Stimulated activated CD4-positive, alpha-beta T cell treated with anti-CD3 and anti-CD28 coated beads, Interleukin-4, amount 100 ng/mL, for 24 hours (primary cell): ENCODE measurements around the gene SLC11A2.

Experiments used
- DNase-seq: peaks from one replicate; pipeline ENCODE4 v3.0.0-alpha.2; 2020

The SLC11A2 gene

DNA sequence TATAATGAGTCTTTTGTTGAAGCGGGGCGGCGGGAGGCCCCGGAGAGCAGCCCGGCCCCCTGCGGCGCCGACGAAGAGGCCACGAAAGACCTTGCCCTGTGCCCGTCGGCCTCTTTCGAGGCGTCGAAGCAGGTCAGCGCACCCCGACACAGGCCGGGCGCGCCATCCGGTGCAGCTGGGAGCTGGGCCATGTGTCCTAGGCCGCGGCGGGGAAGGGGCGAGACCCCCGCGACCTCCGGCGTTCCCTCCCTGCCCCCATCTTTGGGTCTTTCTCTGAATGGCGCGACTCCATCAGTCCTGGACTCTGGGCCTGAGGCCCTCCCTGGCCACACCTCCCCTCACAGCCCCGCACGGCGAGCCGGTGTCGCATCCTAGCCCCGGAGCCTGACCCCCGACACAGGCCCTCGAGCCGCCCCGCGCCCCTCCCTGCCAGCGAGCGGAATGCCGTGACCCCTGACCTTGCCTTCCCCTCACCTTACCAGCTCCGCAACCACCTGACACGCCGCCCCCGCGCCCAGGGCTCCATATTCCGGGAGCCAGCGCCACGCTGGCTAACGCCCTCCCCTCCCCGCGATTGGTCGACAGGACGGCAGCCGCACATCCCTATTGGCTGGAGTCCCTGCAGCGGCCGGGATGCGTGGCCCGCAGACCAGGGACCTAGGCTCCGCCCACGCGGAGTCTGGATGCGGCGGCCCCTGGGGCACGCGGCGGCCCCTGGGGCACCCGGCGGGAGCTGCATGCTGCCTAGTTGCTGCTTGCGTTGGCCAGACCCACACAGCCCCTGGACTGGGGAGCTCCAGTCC lies at the start of gene SLC11A2:
SLC11A2 (minus strand) TSS at position 549 of the 803 bp plus-strand sequence. CDS start 15,656 bp downstream, outside the sequence.
- peak; percentile 94 for DNase-seq

- DNase-seq, result no peak
These were observed 49.2 kb upstream of the SLC11A2 start for GRCh38 chr12:51075390-51075789.

DNA sequence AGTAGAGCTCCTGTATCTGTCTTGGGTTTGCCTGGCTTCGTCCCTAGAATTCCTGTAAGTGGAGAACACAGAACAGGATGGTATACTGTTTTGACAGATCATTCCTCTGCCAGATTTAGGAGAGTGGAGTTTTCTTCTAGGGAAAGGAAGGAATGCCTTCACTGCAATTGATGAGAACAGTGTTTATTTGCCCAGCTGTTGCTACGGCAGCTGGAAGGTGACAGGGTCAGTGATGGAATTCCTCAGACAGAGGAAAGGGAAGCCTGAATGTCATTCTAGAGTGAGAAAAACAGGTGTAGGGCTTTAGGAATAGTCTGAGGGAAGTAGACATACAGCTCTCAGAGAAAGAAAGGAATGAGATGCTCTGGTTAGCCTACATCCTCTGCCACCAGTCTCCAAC lies 45.5 kb upstream of the SLC11A2 start:
- no peak for DNase-seq

DNA sequence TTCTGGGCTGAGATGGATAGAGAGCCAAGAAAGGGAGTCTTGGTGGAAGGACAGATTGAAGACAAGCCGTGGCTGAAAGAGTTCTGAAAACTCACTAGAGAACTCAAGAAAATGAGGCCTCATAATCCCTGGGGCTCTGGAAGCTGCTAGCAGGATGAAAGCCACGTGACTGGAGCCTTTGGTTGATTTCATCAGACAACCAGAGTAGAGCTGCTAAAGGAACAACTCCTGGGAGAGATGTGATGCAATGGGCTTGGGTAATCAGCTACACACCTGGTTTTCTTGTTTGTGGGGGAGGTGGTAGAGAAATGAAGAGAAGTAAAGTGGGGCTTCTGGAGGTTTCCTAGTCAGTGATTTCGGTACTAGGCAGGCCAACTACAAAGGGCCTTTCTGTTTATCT lies 43.8 kb upstream of the SLC11A2 start:
- no peak for DNase-seq

GRCh38 chr12:51067771-51068170 lies 41.6 kb upstream of the SLC11A2 start:
- DNase-seq, result no peak

- no peak for DNase-seq
These were observed 41.0 kb upstream of the SLC11A2 start for GRCh38 chr12:51067229-51067628.

DNA sequence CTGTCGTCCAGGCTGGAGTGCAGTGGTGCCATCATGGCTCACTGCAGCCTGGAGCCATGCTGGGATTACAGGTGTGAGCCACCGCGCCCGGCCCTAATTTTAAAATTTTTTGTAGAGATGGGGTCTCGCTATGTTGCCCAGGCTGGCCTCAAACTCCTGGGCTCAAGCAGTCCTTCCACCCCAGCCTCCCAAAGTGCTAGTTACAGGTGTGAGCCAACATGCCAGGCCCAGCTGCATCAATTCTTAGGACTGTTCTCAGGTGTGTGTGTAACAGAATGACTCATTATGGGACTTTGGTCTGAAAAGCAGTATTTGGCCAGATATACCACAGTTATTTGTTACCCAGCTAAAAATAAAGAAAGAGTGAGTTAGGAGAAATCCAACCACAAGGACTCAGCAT lies 39.3 kb upstream of the SLC11A2 start:
- DNase-seq, result no peak

DNA sequence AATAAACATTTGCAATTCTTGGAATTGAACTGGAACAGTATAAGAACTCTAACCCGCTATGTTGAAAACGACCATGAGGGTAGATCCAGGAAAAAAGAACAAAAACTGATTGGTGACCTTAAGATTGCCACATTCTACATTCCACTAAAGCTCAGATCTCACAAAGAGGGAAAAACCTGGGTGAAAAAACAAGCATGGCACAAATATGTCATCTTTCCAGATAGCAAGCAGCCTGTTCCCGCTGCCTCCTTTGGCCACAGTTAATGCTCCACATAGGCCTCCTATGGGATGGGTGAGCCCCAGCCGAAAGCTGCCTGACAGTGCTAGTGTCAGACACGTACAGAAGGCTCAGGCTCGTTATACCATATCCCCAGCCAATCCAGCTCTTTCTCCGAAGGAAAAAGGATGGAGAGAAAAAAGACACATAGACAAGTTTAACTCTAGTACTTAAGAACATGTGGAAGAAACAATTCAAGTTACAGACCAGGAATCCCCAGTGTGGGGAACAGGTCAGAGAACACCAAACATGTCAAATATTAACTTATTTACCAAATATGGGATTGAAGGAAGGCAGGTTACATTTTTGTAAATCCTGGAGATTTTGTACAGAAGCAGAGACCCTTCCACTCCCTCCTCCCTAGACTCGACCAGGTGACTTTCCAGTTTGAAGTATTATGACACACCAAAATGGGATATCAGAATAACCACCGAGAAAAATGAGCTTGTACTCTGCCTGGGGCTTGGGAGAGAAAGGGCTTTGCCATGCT lies 36.6 kb upstream of the SLC11A2 start:
- DNase-seq, result no peak

- DNase-seq, result no peak
These were observed 32.9 kb upstream of the SLC11A2 start for GRCh38 chr12:51059086-51059485.

- no peak for DNase-seq
These were observed 30.1 kb upstream of the SLC11A2 start for GRCh38 chr12:51056242-51056641.

GRCh38 chr12:51055060-51055459 lies 28.9 kb upstream of the SLC11A2 start:
- no peak for DNase-seq

DNA sequence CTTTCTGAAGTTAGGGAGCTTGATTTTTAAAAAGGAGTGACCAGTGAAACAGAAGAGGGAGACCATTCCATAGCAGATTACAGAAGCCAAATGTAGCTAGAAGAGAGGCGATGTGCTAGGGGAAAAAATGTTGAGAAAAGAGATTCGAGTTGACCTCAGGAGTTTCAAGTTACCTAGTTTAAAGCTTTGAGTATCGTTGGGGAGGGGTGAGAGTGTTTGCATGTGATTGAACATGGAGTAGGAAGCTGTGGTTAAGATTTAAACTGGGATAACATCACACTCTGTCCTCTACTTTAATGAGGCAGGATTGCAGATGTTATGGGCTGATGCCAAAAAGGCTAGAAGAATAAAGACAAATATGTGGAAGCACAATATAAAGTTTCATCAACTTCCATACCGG lies 25.6 kb upstream of the SLC11A2 start:
- no peak for DNase-seq

GRCh38 chr12:51049525-51049924 lies 23.3 kb upstream of the SLC11A2 start:
- no peak for DNase-seq

- peak; percentile 12 for DNase-seq
These were observed 22.6 kb upstream of the SLC11A2 start for GRCh38 chr12:51048661-51049251.

- peak; percentile 92 for DNase-seq
These were observed 21.7 kb upstream of the SLC11A2 start, which contains the start of gene LETMD1 for GRCh38 chr12:51047655-51048540. Gene LETMD1 (plus strand): TSS chr12:51048327. CDS start chr12:51048357, 30 bp downstream.

- DNase-seq, result no peak
These were observed 10.1 kb upstream of the SLC11A2 start for GRCh38 chr12:51036279-51036678.

- DNase-seq, result no peak
These were observed 7.4 kb upstream of the SLC11A2 start for GRCh38 chr12:51033457-51034089.

DNA sequence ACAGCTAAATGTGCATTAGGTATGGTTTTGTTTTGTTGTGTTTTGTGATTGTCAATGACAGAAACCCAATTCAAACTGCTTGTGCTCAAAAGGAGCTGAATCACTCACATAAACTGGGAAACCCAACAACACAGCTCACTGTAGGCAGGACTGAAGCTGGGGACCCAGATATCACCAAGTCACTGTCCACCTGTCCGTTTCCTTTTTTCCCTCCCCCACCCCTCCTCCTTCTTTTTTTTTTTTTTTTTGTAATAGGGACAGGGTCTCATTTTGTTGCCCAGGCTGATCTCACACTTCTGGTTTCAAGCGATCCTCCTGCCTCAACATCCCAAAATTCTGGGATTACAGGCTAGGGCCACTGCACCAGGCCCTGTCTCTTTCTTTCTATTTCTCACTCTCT lies 6.9 kb upstream of the SLC11A2 start:
- no peak for DNase-seq

DNA sequence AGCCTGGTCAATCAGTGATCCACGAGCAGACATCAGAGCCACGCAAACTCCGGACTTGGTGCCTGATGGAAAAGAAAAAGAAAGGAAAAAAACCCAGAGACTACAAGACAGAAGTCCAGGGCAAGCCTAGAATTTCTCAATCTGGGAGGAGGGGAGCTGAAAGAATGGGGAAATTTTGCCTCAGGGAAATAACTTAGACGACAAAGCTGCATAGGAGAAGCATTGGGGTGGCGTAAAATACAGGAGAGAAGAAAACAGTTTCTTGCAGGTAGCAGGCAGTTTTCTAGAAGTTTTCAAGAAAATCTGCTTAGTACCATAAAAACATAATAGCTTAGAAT lies 2.6 kb upstream of the SLC11A2 start:
- no peak for DNase-seq

DNA sequence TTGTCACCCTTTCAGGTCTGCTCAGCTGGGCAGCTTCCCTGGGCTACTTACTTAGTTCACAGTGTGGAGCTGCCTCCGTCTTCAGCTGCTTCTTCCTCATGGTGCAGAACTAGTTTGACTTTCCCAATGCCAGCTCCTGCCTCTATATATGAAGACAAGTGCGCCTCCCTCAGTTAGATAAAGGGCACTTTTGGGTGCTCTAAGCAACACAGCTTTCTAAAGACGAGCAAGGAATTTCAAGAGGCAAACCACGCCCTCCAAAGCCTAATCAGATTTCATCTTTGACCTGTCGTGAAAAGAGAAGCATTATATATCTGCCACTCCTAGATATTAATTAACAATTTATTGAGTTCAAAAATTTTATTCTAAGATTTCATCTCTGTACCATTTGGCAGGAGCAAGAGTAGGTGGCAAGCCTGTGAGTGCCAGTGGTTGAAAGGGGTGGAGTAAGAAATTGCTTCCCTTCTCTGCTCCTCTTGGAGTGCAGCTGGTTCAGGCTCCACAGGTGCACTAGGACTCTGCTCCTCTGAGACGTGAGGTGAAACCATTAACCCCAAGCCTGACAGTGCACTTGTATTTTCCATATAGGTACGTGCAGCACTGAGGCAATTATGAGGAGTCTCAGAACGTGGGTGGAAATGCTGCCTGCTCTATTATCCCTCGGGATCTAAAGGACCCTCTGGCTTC lies 2.1 kb upstream of the SLC11A2 start:
- peak; percentile 16 for DNase-seq

GRCh38 chr12:51027342-51027835 lies 1.2 kb upstream of the SLC11A2 start:
- DNase-seq, result no peak
